Liver (tissue), 9 donors: Measurements from ENCODE around the gene SETD6. TPM values are rescaled to one million over a fixed set of nuclear protein-coding genes. Genes with fewer than 3 reads are reported as not detected.

ENCODE experiments used
- DNase-seq: peaks from one replicate; pipeline ENCODE4 v3.0.0-alpha.2; 2017; ENCODE audit warnings: low spot score
- H3K27ac ChIP-seq, 2 donors: one replicate each; pipeline ENCODE4 v1.7.0; 2013; ENCODE audit warnings: inconsistent platforms in 2 of 2, low read length in 2 of 2, control low read depth in 1 of 2, low read depth in 1 of 2, mild to moderate bottlenecking in 1 of 2
- H3K27me3 ChIP-seq, 4 donors: one replicate each; pipeline versions ENCODE4 v1.6.1 to v1.7.0; 2013; ENCODE audit warnings: low read length in 3 of 4, inconsistent platforms in 1 of 4, mild to moderate bottlenecking in 1 of 4, moderate library complexity in 1 of 4; ENCODE audit not compliant: control insufficient read depth in 4 of 4, insufficient read depth in 4 of 4
- H3K36me3 ChIP-seq, 4 donors: one replicate each; pipeline versions ENCODE4 v1.6.1 to v1.7.0; 2013; ENCODE audit warnings: low read length in 3 of 4, mild to moderate bottlenecking in 3 of 4, low read depth in 1 of 4, moderate library complexity in 1 of 4; ENCODE audit not compliant: control insufficient read depth in 4 of 4, insufficient read depth in 3 of 4
- H3K4me1 ChIP-seq, 4 donors: one replicate each; pipeline versions ENCODE4 v1.6.1 to v1.7.0; 2013; ENCODE audit warnings: low read length in 3 of 4, mild to moderate bottlenecking in 3 of 4, moderate library complexity in 1 of 4; ENCODE audit not compliant: control insufficient read depth in 4 of 4, insufficient read depth in 4 of 4
- H3K4me3 ChIP-seq, 3 donors: one replicate each; pipeline versions ENCODE4 v1.6.1 to v1.7.0; 2013; ENCODE audit warnings: low read length in 3 of 3, control low read depth in 1 of 3, low read depth in 1 of 3, mild to moderate bottlenecking in 1 of 3
- H3K9ac ChIP-seq, 2 donors: one replicate each; pipeline ENCODE4 v1.7.0; 2013; ENCODE audit warnings: low read length in 2 of 2, mild to moderate bottlenecking in 2 of 2, moderate library complexity in 2 of 2, control low read depth in 1 of 2, low read depth in 1 of 2
- H3K9me3 ChIP-seq, 4 donors: one replicate each; pipeline versions ENCODE4 v1.6.1 to v1.7.0; 2013; ENCODE audit warnings: low read length in 3 of 4; ENCODE audit not compliant: control insufficient read depth in 4 of 4
- GABPA ChIP-seq, 2 donors: IDR thresholded peaks in 1 of 2; conservative IDR thresholded peaks in 1 of 2; 2 replicates each; pipeline ENCODE4 v1.6.1; 2016; ENCODE audit warnings: antibody characterized with exemption in 2 of 2, mild to moderate bottlenecking in 1 of 2, moderate library complexity in 1 of 2
- NR2F2 ChIP-seq: IDR thresholded peaks from 2 replicates; pipeline ENCODE4 v1.6.1; 2016; ENCODE audit warnings: antibody characterized with exemption
- RXRA ChIP-seq, 2 donors: IDR thresholded peaks; 2 replicates each; pipeline ENCODE4 v1.6.1; 2017 to 2018; ENCODE audit warnings: antibody characterized with exemption in 2 of 2, mild to moderate bottlenecking in 1 of 2
- TAF1 ChIP-seq: conservative IDR thresholded peaks from 2 replicates; pipeline ENCODE4 v1.6.1; 2016; ENCODE audit warnings: antibody characterized with exemption, mild to moderate bottlenecking
- YY1 ChIP-seq: IDR thresholded peaks from 2 replicates; pipeline ENCODE4 v1.6.1; 2016; ENCODE audit warnings: antibody characterized with exemption, mild to moderate bottlenecking
- WGBS: extraction: QIAGEN DNeasy Blood & Tissue Kit; methylation state at CpG from one replicate; pipeline ENCODE4 v1.1.7; 2013; 5-methylcytosine and 5-hydroxymethylcytosine counted together
- polyA plus RNA-seq, 2 donors: library from polyadenylated mRNA; stranded (reverse) in 1 of 2; unstranded in 1 of 2; fragments of 200-250 nt in 1 of 2; fragments of >200 nt in 1 of 2; fragmentation: Nextera tagmentation in 1 of 2; extraction: Ambion mirVana in 1 of 2; gene quantifications; one replicate each; pipeline versions ENCODE4 v1.2.1 to v1.2.3, GENCODE V29; 2013 to 2015
- total RNA-seq, 2 donors: library from RNA; depleted of rRNA; stranded (reverse); fragments of >200 nt; gene quantifications; one replicate each; pipeline ENCODE4 v1.2.3, GENCODE V29; 2014
- TF ChIP-seq, protein P1 (sequence below): IDR thresholded peaks from 2 replicates; pipeline ENCODE4 v1.6.1; 2016; ENCODE audit warnings: antibody characterized with exemption, mild to moderate bottlenecking
- TF ChIP-seq, protein P2 (sequence below): IDR thresholded peaks from 2 replicates; pipeline ENCODE4 v1.6.1; 2016; ENCODE audit warnings: antibody characterized with exemption
- TF ChIP-seq, protein P3 (sequence below): IDR thresholded peaks from 2 replicates; pipeline ENCODE4 v1.6.1; 2016; ENCODE audit warnings: antibody characterized with exemption
- TF ChIP-seq, protein P4 (sequence below): fragments of 150-350 bp; IDR thresholded peaks from 2 replicates; pipeline ENCODE4 v1.5.1; 2017; ENCODE audit warnings: improper control_type of control experiment, low read depth, low read length; ENCODE audit not compliant: missing input control
- TF ChIP-seq, protein P5 (sequence below): IDR thresholded peaks from 2 replicates; pipeline ENCODE4 v1.6.1; 2016; ENCODE audit warnings: antibody characterized with exemption
- donor health status: healthy.
- donor health status: healthy.
- donor health status: healthy.
- donor health status: healthy.
- donor health status: healthy.

The SETD6 gene
- total and polyA plus RNA-seq, 4 donors, result 6.9 to 17.7 (median 10.2) TPM

DNA sequence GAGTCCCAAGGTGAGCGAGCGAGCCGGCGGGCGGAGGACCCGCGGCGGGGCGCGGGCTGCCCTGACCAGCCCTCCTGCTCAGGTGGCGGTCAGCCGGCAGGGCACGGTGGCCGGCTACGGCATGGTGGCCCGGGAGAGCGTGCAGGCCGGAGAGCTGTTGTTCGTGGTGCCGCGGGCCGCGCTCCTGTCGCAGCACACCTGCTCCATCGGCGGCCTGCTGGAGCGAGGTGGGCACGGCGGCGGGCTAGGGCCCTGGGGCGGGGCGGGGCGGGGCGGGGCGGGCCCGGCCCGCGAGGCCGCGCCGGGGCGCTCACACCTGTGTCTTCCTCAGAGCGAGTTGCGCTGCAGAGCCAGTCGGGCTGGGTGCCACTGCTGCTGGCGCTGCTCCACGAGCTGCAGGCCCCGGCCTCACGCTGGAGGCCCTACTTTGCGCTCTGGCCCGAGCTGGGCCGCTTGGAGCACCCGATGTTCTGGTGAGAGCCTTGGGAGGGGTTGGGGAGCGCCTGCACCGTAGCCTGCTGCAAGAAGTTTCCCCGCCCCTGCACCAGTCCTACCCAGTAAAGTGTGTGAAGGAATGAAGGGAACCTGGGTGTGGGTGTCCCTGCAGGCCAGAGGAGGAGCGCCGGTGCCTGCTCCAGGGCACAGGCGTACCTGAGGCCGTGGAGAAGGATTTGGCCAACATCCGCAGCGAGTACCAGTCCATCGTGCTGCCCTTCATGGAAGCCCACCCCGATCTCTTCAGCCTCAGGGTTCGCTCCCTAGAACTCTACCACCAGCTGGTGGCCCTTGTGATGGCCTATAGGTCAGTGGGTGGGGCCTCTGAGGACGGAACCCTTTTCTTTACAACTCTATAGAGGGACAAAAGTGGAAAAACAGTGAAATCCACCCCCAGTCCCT is 802 bp downstream of the SETD6 start (continued):
- TF ChIP-seq, protein P1, sequence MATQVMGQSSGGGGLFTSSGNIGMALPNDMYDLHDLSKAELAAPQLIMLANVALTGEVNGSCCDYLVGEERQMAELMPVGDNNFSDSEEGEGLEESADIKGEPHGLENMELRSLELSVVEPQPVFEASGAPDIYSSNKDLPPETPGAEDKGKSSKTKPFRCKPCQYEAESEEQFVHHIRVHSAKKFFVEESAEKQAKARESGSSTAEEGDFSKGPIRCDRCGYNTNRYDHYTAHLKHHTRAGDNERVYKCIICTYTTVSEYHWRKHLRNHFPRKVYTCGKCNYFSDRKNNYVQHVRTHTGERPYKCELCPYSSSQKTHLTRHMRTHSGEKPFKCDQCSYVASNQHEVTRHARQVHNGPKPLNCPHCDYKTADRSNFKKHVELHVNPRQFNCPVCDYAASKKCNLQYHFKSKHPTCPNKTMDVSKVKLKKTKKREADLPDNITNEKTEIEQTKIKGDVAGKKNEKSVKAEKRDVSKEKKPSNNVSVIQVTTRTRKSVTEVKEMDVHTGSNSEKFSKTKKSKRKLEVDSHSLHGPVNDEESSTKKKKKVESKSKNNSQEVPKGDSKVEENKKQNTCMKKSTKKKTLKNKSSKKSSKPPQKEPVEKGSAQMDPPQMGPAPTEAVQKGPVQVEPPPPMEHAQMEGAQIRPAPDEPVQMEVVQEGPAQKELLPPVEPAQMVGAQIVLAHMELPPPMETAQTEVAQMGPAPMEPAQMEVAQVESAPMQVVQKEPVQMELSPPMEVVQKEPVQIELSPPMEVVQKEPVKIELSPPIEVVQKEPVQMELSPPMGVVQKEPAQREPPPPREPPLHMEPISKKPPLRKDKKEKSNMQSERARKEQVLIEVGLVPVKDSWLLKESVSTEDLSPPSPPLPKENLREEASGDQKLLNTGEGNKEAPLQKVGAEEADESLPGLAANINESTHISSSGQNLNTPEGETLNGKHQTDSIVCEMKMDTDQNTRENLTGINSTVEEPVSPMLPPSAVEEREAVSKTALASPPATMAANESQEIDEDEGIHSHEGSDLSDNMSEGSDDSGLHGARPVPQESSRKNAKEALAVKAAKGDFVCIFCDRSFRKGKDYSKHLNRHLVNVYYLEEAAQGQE, result no peak

DNA sequence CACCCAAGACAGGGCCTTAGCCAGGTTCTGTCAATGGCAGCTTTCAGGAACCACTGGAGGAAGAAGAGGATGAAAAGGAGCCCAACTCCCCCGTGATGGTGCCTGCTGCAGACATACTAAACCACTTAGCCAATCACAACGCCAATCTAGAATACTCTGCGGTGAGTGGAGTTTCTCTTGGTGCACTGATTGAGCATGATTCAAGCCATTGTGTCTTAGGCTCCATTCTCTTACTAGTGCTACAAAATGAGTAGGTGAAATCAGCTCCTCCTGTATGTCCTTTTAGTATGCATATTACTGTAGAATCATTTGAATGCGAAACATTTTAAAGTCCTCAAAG is 1.4 kb downstream of the SETD6 start:
- Histone ChIP-seq H3K4me3 (no peak overlapping the region), H3K27ac (no peak overlapping the region)
- 95% methylated on average over 4 of the region's 4 CpGs for WGBS

More for the DNA sequence above, 1.4 kb downstream of the SETD6 start:
- DNase-seq, result no peak
- Histone ChIP-seq H3K36me3 (peaks cover 4 to 45% (median 37%) of the 10 kb centered on the region in 4 donors), H3K9me3 (no peaks in the 10 kb centered on the region), H3K27me3 (no peaks in the 10 kb centered on the region), H3K9ac (no peak overlapping the region), H3K4me1 (peaks cover 1 to 21% (median 14%) of the 10 kb centered on the region in 4 donors)
- TF ChIP-seq, protein P2, sequence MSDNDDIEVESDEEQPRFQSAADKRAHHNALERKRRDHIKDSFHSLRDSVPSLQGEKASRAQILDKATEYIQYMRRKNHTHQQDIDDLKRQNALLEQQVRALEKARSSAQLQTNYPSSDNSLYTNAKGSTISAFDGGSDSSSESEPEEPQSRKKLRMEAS, result no peak
- TF ChIP-seq, protein P3, sequence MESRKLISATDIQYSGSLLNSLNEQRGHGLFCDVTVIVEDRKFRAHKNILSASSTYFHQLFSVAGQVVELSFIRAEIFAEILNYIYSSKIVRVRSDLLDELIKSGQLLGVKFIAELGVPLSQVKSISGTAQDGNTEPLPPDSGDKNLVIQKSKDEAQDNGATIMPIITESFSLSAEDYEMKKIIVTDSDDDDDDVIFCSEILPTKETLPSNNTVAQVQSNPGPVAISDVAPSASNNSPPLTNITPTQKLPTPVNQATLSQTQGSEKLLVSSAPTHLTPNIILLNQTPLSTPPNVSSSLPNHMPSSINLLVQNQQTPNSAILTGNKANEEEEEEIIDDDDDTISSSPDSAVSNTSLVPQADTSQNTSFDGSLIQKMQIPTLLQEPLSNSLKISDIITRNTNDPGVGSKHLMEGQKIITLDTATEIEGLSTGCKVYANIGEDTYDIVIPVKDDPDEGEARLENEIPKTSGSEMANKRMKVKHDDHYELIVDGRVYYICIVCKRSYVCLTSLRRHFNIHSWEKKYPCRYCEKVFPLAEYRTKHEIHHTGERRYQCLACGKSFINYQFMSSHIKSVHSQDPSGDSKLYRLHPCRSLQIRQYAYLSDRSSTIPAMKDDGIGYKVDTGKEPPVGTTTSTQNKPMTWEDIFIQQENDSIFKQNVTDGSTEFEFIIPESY, result no peak
- TF ChIP-seq NR2F2, result no peak
- no peak for TF ChIP-seq YY1
- TF ChIP-seq, protein P4, sequence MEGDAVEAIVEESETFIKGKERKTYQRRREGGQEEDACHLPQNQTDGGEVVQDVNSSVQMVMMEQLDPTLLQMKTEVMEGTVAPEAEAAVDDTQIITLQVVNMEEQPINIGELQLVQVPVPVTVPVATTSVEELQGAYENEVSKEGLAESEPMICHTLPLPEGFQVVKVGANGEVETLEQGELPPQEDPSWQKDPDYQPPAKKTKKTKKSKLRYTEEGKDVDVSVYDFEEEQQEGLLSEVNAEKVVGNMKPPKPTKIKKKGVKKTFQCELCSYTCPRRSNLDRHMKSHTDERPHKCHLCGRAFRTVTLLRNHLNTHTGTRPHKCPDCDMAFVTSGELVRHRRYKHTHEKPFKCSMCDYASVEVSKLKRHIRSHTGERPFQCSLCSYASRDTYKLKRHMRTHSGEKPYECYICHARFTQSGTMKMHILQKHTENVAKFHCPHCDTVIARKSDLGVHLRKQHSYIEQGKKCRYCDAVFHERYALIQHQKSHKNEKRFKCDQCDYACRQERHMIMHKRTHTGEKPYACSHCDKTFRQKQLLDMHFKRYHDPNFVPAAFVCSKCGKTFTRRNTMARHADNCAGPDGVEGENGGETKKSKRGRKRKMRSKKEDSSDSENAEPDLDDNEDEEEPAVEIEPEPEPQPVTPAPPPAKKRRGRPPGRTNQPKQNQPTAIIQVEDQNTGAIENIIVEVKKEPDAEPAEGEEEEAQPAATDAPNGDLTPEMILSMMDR, result no peak
- TF ChIP-seq TAF1, result no peak
- TF ChIP-seq GABPA (IDR thresholded peaks at IDR 0.05 in 1 of 2, conservative IDR thresholded peaks at IDR 0.05 in 1 of 2), result no peak
- no peak for TF ChIP-seq RXRA (IDR thresholded peaks at IDR 0.05)
- TF ChIP-seq, protein P5, sequence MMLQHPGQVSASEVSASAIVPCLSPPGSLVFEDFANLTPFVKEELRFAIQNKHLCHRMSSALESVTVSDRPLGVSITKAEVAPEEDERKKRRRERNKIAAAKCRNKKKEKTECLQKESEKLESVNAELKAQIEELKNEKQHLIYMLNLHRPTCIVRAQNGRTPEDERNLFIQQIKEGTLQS, result no peak
